ENCODE measurements around the gene CYP4F12. TPM values are rescaled to one million over a fixed set of nuclear protein-coding genes. Genes with fewer than 3 reads are reported as not detected.

CYP4F12 gene
- total and polyA plus RNA-seq, 10 of the 15 experiments (the other 5 are each of a cell fraction or from before 2014, with no cell fraction given), result 0.12 to 0.20 TPM; not detected in 8

DNA sequence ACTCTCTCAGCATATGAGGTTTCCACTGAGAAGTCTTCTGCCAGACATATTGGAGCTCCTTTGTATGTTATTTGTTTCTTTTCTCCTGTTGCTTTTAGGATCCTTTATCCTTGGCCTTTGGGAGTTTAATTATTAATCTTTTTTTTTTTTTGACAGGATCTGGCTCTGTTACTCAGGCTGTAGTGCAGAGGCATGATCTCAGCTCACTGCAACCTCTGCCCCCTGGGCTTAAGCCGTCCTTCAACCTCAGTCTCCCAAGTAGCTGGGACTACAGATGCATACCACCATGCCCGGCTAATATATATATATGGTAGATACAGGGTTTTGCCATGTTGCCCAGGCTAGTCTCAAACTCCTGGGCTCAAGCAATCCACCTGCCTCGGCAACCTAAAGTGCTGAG is 38.8 kb upstream of the CYP4F12 start:
- DNase-seq (ENCODE audit: low read depth, low spot score), result no peak
- in situ Hi-C loops (cut with MboI) (loop anchor here (25.0 kb wide), 1 partner anchor 753 kb away; no protein-coding TSS in a partner anchor), intact Hi-C loops (cut with micrococcal nuclease; ENCODE audit: unreplicated experiment) (loop anchor here (5.0 kb wide), 1 partner anchor 473 kb away; no protein-coding TSS in a partner anchor)
- no peak for FAIRE-seq
- H3K79me2 ChIP-seq (ENCODE audit: control insufficient read depth, insufficient read depth, low read length), result no peaks in the 10 kb centered on the region
- ChIA-PET POLR2A (no interaction called here), SMC1A (ENCODE audit: uncharacterized antibody, unreplicated experiment) (no interaction called here), RAD21 (ENCODE audit: unreplicated experiment) (no interaction called here), CTCF (interaction anchor here (0.6 to 0.8 kb wide), 3 partner anchors 171 to 552 kb away, joined by 3 read pairs; no protein-coding TSS in a partner anchor)
- H3K4me3 ChIP-seq, result no peak overlapping the region
- H3K4me1 ChIP-seq (ENCODE audit: control insufficient read depth, insufficient read depth, low read length), result no peaks in the 10 kb centered on the region
- H4K20me1 ChIP-seq (ENCODE audit: control insufficient read depth, insufficient read depth), result no peaks in the 10 kb centered on the region
- H3K27me3 ChIP-seq (replicated peaks in 1 of 2; ENCODE audit: control insufficient read depth in 2 of 2, insufficient read depth in 2 of 2, low read length in 1 of 2), result no peaks in the 10 kb centered on the region; a peak in 1 of 4 replicates
- no peak for ATAC-seq
- H3K9me3 ChIP-seq (replicated peaks; ENCODE audit: control insufficient read depth, insufficient read depth, low read length), result no peaks in the 10 kb centered on the region
- no peaks in the 10 kb centered on the region for H3K36me3 ChIP-seq (ENCODE audit: control insufficient read depth in 2 of 2, insufficient read depth in 2 of 2, low read length in 1 of 2)
- no peak overlapping the region for H3K4me2 ChIP-seq (ENCODE audit: control insufficient read depth, insufficient read depth)
- no TSS peak for BruUV-seq (replicated peaks)
- no peak overlapping the region for H2AFZ ChIP-seq (ENCODE audit: control insufficient read depth, low read depth, low read length)
- 20% methylated on average over 3 of the region's 3 CpGs for WGBS (ENCODE audit: insufficient coverage, insufficient replicate concordance, low lambda C conversion rate, missing lambda C conversion rate)
- H3K9ac ChIP-seq (ENCODE audit: control insufficient read depth, insufficient read depth, low read length), result no peak overlapping the region
- TF ChIP-seq SMARCA5 (IDR thresholded peaks at IDR 0.05) (no peak), MXI1 (IDR thresholded peaks at IDR 0.05; ENCODE audit: low read depth, low read length) (no peak), BCL11A (IDR thresholded peaks at IDR 0.05; ENCODE audit: low read depth, low read length) (no peak), ZSCAN29 (IDR thresholded peaks at IDR 0.05) (no peak), BMI1 (IDR thresholded peaks at IDR 0.05; ENCODE audit: borderline replicate concordance) (no peak), CBFB (IDR thresholded peaks at IDR 0.05; ENCODE audit: low read depth) (no peak), SUZ12 (IDR thresholded peaks at IDR 0.05; ENCODE audit: unreplicated experiment) (no peak), EED (IDR thresholded peaks at IDR 0.05; ENCODE audit: low read depth) (no peak)
- TF ChIP-seq, protein P1, sequence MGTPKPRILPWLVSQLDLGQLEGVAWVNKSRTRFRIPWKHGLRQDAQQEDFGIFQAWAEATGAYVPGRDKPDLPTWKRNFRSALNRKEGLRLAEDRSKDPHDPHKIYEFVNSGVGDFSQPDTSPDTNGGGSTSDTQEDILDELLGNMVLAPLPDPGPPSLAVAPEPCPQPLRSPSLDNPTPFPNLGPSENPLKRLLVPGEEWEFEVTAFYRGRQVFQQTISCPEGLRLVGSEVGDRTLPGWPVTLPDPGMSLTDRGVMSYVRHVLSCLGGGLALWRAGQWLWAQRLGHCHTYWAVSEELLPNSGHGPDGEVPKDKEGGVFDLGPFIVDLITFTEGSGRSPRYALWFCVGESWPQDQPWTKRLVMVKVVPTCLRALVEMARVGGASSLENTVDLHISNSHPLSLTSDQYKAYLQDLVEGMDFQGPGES (IDR thresholded peaks at IDR 0.05), result no peak
- TF ChIP-seq, protein P2, sequence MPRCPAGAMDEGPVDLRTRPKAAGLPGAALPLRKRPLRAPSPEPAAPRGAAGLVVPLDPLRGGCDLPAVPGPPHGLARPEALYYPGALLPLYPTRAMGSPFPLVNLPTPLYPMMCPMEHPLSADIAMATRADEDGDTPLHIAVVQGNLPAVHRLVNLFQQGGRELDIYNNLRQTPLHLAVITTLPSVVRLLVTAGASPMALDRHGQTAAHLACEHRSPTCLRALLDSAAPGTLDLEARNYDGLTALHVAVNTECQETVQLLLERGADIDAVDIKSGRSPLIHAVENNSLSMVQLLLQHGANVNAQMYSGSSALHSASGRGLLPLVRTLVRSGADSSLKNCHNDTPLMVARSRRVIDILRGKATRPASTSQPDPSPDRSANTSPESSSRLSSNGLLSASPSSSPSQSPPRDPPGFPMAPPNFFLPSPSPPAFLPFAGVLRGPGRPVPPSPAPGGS (IDR thresholded peaks at IDR 0.05; ENCODE audit: borderline replicate concordance, insufficient read depth, low read depth, low read length, poor library complexity, severe bottlenecking), result no peak
- no peak overlapping the region for H3K27ac ChIP-seq (ENCODE audit: control insufficient read depth, insufficient read depth)

All from GM12878 (cell line).